Measurements from ENCODE around the gene MMP24. TPM values are rescaled to one million over a fixed set of nuclear protein-coding genes. Genes with fewer than 3 reads are reported as not detected.

Gene MMP24
- total and polyA plus RNA-seq, 2 of the 13 experiments (the other 11 are each of a cell fraction or from before 2014, with no cell fraction given), result 0.29 to 0.35 TPM

GRCh38 chr20:35285806-35286076, 59.3 kb downstream of the MMP24 start (continued):
- TF ChIP-seq, protein P1, sequence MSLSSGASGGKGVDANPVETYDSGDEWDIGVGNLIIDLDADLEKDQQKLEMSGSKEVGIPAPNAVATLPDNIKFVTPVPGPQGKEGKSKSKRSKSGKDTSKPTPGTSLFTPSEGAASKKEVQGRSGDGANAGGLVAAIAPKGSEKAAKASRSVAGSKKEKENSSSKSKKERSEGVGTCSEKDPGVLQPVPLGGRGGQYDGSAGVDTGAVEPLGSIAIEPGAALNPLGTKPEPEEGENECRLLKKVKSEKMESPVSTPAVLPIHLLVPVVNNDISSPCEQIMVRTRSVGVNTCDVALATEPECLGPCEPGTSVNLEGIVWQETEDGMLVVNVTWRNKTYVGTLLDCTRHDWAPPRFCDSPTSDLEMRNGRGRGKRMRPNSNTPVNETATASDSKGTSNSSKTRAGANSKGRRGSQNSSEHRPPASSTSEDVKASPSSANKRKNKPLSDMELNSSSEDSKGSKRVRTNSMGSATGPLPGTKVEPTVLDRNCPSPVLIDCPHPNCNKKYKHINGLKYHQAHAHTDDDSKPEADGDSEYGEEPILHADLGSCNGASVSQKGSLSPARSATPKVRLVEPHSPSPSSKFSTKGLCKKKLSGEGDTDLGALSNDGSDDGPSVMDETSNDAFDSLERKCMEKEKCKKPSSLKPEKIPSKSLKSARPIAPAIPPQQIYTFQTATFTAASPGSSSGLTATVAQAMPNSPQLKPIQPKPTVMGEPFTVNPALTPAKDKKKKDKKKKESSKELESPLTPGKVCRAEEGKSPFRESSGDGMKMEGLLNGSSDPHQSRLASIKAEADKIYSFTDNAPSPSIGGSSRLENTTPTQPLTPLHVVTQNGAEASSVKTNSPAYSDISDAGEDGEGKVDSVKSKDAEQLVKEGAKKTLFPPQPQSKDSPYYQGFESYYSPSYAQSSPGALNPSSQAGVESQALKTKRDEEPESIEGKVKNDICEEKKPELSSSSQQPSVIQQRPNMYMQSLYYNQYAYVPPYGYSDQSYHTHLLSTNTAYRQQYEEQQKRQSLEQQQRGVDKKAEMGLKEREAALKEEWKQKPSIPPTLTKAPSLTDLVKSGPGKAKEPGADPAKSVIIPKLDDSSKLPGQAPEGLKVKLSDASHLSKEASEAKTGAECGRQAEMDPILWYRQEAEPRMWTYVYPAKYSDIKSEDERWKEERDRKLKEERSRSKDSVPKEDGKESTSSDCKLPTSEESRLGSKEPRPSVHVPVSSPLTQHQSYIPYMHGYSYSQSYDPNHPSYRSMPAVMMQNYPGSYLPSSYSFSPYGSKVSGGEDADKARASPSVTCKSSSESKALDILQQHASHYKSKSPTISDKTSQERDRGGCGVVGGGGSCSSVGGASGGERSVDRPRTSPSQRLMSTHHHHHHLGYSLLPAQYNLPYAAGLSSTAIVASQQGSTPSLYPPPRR (CRISPR knock-in tag; IDR thresholded peaks at IDR 0.05; ENCODE audit: borderline replicate concordance), result no peak
- TF ChIP-seq STAG1 (CRISPR knock-in tag; IDR thresholded peaks at IDR 0.05), result no peak
- TF ChIP-seq KLF13 (CRISPR knock-in tag; IDR thresholded peaks at IDR 0.05), result no peak
- TF ChIP-seq ZNF530 (CRISPR knock-in tag; IDR thresholded peaks at IDR 0.05; ENCODE audit: low read depth), result no peak
- no peak for TF ChIP-seq NBN (conservative IDR thresholded peaks at IDR 0.05)
- TF ChIP-seq, protein P2, sequence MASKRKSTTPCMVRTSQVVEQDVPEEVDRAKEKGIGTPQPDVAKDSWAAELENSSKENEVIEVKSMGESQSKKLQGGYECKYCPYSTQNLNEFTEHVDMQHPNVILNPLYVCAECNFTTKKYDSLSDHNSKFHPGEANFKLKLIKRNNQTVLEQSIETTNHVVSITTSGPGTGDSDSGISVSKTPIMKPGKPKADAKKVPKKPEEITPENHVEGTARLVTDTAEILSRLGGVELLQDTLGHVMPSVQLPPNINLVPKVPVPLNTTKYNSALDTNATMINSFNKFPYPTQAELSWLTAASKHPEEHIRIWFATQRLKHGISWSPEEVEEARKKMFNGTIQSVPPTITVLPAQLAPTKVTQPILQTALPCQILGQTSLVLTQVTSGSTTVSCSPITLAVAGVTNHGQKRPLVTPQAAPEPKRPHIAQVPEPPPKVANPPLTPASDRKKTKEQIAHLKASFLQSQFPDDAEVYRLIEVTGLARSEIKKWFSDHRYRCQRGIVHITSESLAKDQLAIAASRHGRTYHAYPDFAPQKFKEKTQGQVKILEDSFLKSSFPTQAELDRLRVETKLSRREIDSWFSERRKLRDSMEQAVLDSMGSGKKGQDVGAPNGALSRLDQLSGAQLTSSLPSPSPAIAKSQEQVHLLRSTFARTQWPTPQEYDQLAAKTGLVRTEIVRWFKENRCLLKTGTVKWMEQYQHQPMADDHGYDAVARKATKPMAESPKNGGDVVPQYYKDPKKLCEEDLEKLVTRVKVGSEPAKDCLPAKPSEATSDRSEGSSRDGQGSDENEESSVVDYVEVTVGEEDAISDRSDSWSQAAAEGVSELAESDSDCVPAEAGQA (IDR thresholded peaks at IDR 0.05; ENCODE audit: low read depth), result peak; percentile 85
- TF ChIP-seq, protein P2 (CRISPR knock-in tag; IDR thresholded peaks at IDR 0.05; ENCODE audit: borderline replicate concordance), result no peak
- no peak for TF ChIP-seq CTCF (CRISPR knock-in tag; IDR thresholded peaks at IDR 0.05)
- no peak for TF ChIP-seq DPF2 (CRISPR knock-in tag; IDR thresholded peaks at IDR 0.05; ENCODE audit: borderline replicate concordance, low read depth)
- TF ChIP-seq RCOR2 (CRISPR knock-in tag; IDR thresholded peaks at IDR 0.05), result no peak
- no peak for TF ChIP-seq JDP2 (CRISPR knock-in tag; IDR thresholded peaks at IDR 0.05; ENCODE audit: borderline replicate concordance)
- no peak for TF ChIP-seq NR2C2 (CRISPR knock-in tag; IDR thresholded peaks at IDR 0.05; ENCODE audit: borderline replicate concordance)
- TF ChIP-seq ZSCAN30 (CRISPR knock-in tag; IDR thresholded peaks at IDR 0.05), result no peak
- no peak for TF ChIP-seq PCBP1 (IDR thresholded peaks at IDR 0.05; ENCODE audit: borderline replicate concordance, low read depth, low read length)
- TF ChIP-seq FOXA3 (CRISPR knock-in tag; IDR thresholded peaks at IDR 0.05), result no peak
- TF ChIP-seq ZMAT3 (CRISPR knock-in tag; conservative IDR thresholded peaks at IDR 0.05), result no peak
- no peak for TF ChIP-seq SP1 (IDR thresholded peaks at IDR 0.05)
- TF ChIP-seq SP1 (CRISPR knock-in tag; IDR thresholded peaks at IDR 0.05), result no peak

Measured in HepG2 (cell line).